Colonic mucosa (tissue), 4 donors: ENCODE data around the gene POFUT2. TPM values are rescaled to one million over a fixed set of nuclear protein-coding genes. Genes with fewer than 3 reads are reported as not detected.

Experiments
- DNase-seq: peaks from one replicate; pipeline ENCODE4 v3.0.0-alpha.2; 2020
- H3K27ac ChIP-seq: fragments of 200-600 bp; one replicate; pipeline ENCODE4 v1.8.0; 2021
- H3K27me3 ChIP-seq: fragments of 200-600 bp; one replicate; pipeline ENCODE4 v1.8.0; 2021
- H3K36me3 ChIP-seq: fragments of 200-600 bp; one replicate; pipeline ENCODE4 v1.8.0; 2021
- H3K4me1 ChIP-seq: fragments of 200-600 bp; one replicate; pipeline ENCODE4 v1.8.0; 2021; ENCODE audit warnings: mild to moderate bottlenecking
- H3K4me3 ChIP-seq: fragments of 200-600 bp; one replicate; pipeline ENCODE4 v1.8.0; 2021
- H3K9ac ChIP-seq, 2 donors: one replicate each; pipeline ENCODE4 v1.7.0; 2013; ENCODE audit warnings: control low read depth in 2 of 2, low read depth in 2 of 2, low read length in 2 of 2
- H3K9me3 ChIP-seq: fragments of 200-600 bp; one replicate; pipeline ENCODE4 v1.8.0; 2021
- CTCF ChIP-seq: fragments of 200-600 bp; IDR thresholded peaks from one replicate; pipeline ENCODE4 v1.8.0; 2022; ENCODE audit warnings: antibody characterized with exemption, mild to moderate bottlenecking
- intact Hi-C: fragments of 100-400 bp; cut with DNase I; formaldehyde crosslinking; loops from one replicate; pipeline ENCODE4 v1.14.1; 2022
- total RNA-seq, 2 donors: library from RNA; stranded (reverse); fragmentation: NEBNext Ultra II Directional in 1 of 2; extraction: Animal tissue kit (Norgen Biotek cat#: 25700) in 1 of 2; gene quantifications; one replicate each; pipeline ENCODE4 v1.2.1, GENCODE V29; 2021
- donor health status: healthy.
- donor health status: DM: no; HTN: no; CAD: no.
- donor health status: DM: no; HTN: no; CAD: no.

Gene POFUT2
- total RNA-seq, 2 donors from 2014 or later = 23.8 to 31.6 TPM

- Histone ChIP-seq H3K4me1 (peaks cover 15% of the 10 kb centered on the region), H3K4me3 (no peak overlapping the region), H3K27me3 (no peaks in the 10 kb centered on the region), H3K9me3 (no peaks in the 10 kb centered on the region), H3K27ac (peak overlapping the region; percentile 72), H3K36me3 (no peaks in the 10 kb centered on the region), H3K9ac (peak overlapping the region; percentile 58 to 80)
- peak; percentile 74 for DNase-seq
- intact Hi-C loops = loop anchor here (1.0 kb wide), 1 partner anchor 147 kb away; no protein-coding TSS in a partner anchor
- TF ChIP-seq CTCF = peak; percentile 91
Observed at GRCh38 chr21:45292399-45293219, 4.9 kb upstream of the POFUT2 start.

GRCh38 chr21:45291613-45292398 lies 4.1 kb upstream of the POFUT2 start:
- no peak for TF ChIP-seq CTCF
- no peaks in the 10 kb centered on the region for H3K9me3 ChIP-seq
- H3K27me3 ChIP-seq = no peaks in the 10 kb centered on the region
- peaks cover 16% of the 10 kb centered on the region for H3K4me1 ChIP-seq
- peak; percentile 18 for DNase-seq
- H3K4me3 ChIP-seq = no peak overlapping the region
- no peaks in the 10 kb centered on the region for H3K36me3 ChIP-seq
- H3K27ac ChIP-seq = no peak overlapping the region
- peak overlapping the region in 1 of 2 donors; percentile 19 for H3K9ac ChIP-seq
- intact Hi-C loops = loop anchor here (1.0 kb wide), 1 partner anchor 147 kb away; no protein-coding TSS in a partner anchor

GRCh38 chr21:45290948-45291612 lies 3.4 kb upstream of the POFUT2 start:
- Histone ChIP-seq H3K9ac (peak overlapping the region in 1 of 2 donors; percentile 26), H3K27ac (no peak overlapping the region), H3K4me1 (peaks cover 19% of the 10 kb centered on the region), H3K27me3 (no peaks in the 10 kb centered on the region), H3K4me3 (no peak overlapping the region), H3K36me3 (no peaks in the 10 kb centered on the region), H3K9me3 (no peaks in the 10 kb centered on the region)
- intact Hi-C loops = no loop called here
- no peak for TF ChIP-seq CTCF
- DNase-seq = peak; percentile 17

DNA sequence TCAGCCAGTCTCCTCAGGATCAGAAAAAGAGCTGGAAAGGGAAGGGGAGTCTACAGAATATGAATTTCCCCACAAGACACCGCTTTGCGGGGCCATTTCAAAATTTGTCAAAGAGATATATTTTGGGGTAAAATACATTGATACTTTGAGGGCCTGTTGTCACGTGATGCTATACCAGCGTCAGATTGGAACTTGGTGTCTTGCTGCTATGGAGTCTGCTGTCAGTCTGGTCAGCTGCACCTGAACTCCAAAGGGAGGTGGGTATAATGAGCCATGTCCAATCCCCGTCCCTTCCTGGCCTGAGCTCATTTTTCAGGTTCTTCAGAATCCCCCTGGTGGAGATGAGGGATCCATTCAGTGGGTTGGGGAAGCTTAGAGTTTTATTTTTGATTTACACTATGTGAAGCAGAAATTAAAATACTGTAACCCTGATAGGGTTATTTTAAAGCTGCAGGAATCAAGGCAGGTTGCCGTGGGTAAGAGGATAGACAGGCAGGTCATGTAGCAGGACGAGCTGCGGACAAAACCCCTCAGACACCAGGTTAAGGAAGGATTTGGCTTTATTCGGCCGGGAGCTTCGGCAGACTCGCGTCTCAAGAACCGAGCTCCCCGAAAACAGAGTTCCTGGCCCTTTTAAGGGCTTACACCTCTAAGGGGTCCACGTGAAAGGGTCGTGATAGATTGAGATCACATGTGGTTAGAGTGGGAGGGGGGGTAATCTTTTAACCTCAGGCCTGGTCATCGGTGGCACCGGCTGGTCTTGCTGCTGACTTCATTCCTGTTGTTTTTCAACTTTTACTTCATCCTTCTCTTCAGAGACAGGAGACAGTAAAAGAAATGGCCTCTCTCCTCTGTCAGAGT lies 2.2 kb upstream of the POFUT2 start:
- H3K27ac ChIP-seq = no peak overlapping the region
- no peak overlapping the region for H3K9ac ChIP-seq
- TF ChIP-seq CTCF = no peak
- no peaks in the 10 kb centered on the region for H3K9me3 ChIP-seq
- no peaks in the 10 kb centered on the region for H3K36me3 ChIP-seq
- no peak overlapping the region for H3K4me3 ChIP-seq
- no peak for DNase-seq
- no peaks in the 10 kb centered on the region for H3K27me3 ChIP-seq
- intact Hi-C loops = loop anchor here (10.0 kb wide), 1 partner anchor 145 kb away; no protein-coding TSS in a partner anchor
- H3K4me1 ChIP-seq = peaks cover 19% of the 10 kb centered on the region
